C4-2B (cell line): Measurements from ENCODE around the gene SHROOM3.

ENCODE experiments used
- H3K27ac ChIP-seq: fragments of 450-650 bp; 2 replicates; pipeline ENCODE4 v1.5.1; 2017
- CTCF ChIP-seq: fragments of 450-650 bp; conservative IDR thresholded peaks from 2 replicates; pipeline ENCODE4 v1.5.1; 2017; ENCODE audit warnings: mild to moderate bottlenecking
- ZFX ChIP-seq: fragments of 450-650 bp; IDR thresholded peaks from 2 replicates; pipeline ENCODE4 v1.6.1; 2017

Gene SHROOM3

GRCh38 chr4:76782837-76783236 lies 347.8 kb downstream of the SHROOM3 start:
- H3K27ac ChIP-seq = no peak overlapping the region
- no peak for TF ChIP-seq ZFX
- TF ChIP-seq CTCF = no peak

GRCh38 chr4:76783836-76784235 lies 348.8 kb downstream of the SHROOM3 start:
- TF ChIP-seq ZFX (no peak), CTCF (no peak)
- peak overlapping the region; percentile 7; the same call in 1 of the 2 replicates for H3K27ac ChIP-seq

GRCh38 chr4:76784237-76784636 lies 349.2 kb downstream of the SHROOM3 start:
- no peak for TF ChIP-seq ZFX
- TF ChIP-seq CTCF = peak; percentile 34

GRCh38 chr4:76787898-76788297 lies 352.9 kb downstream of the SHROOM3 start:
- TF ChIP-seq ZFX (no peak), CTCF (no peak)
- H3K27ac ChIP-seq = no peak overlapping the region

More at GRCh38 chr4:76784237-76784636, 349.2 kb downstream of the SHROOM3 start:
- peak overlapping the region; percentile 7; the same call in 1 of the 2 replicates for H3K27ac ChIP-seq

GRCh38 chr4:76790377-76790776 lies 355.3 kb downstream of the SHROOM3 start:
- no peak for TF ChIP-seq CTCF
- no peak for TF ChIP-seq ZFX
- no peak overlapping the region for H3K27ac ChIP-seq

GRCh38 chr4:76791479-76791878 lies 356.4 kb downstream of the SHROOM3 start:
- no peak overlapping the region for H3K27ac ChIP-seq
- no peak for TF ChIP-seq CTCF
- TF ChIP-seq ZFX = no peak

GRCh38 chr4:76792418-76792817 lies 357.4 kb downstream of the SHROOM3 start:
- TF ChIP-seq CTCF = no peak
- TF ChIP-seq ZFX = no peak
- no peak overlapping the region for H3K27ac ChIP-seq

GRCh38 chr4:76795243-76795642 lies 360.2 kb downstream of the SHROOM3 start:
- no peak overlapping the region for H3K27ac ChIP-seq
- no peak for TF ChIP-seq ZFX
- no peak for TF ChIP-seq CTCF
